Measurements from ENCODE around the gene CEACAM5.

Gene CEACAM5

GRCh38 chr19:41718761-41719160 lies 10.3 kb downstream of the CEACAM5 start:
- TF ChIP-seq CTCF (IDR thresholded peaks at IDR 0.05; ENCODE audit: control insufficient read depth, extremely low read depth, insufficient read depth) = no peak
- no peak overlapping the region for H3K4me3 ChIP-seq (ENCODE audit: low read depth, low read length)
- DNase-seq (ENCODE audit: low read depth) = no peak

DNA sequence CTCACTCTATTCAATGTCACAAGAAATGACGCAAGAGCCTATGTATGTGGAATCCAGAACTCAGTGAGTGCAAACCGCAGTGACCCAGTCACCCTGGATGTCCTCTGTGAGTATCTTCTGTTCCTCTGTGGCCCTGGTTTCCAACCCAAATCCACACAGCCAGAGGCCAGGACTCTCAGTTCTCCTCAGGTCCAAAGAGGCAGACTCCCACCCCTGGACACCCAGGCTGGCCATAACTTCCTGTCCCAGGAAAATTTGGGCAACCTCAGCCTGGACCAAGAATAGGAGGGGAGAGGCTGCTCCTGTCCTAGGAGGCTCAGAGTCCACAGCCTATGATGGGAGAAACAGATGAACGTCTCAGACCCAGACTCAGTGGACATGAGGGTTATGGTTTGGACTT lies 11.7 kb downstream of the CEACAM5 start:
- no peak for TF ChIP-seq CTCF (IDR thresholded peaks at IDR 0.05; ENCODE audit: control insufficient read depth, extremely low read depth, insufficient read depth)
- DNase-seq (ENCODE audit: low read depth) = no peak
- H3K4me3 ChIP-seq (ENCODE audit: low read depth, low read length) = no peak overlapping the region

GRCh38 chr19:41726493-41726892 lies 18.1 kb downstream of the CEACAM5 start:
- DNase-seq (ENCODE audit: low read depth) = no peak
- no peak for TF ChIP-seq CTCF (IDR thresholded peaks at IDR 0.05; ENCODE audit: control insufficient read depth, extremely low read depth, insufficient read depth)

GRCh38 chr19:41734156-41734555 lies 25.7 kb downstream of the CEACAM5 start:
- no peak overlapping the region for H3K4me3 ChIP-seq (ENCODE audit: low read depth, low read length)
- TF ChIP-seq CTCF (IDR thresholded peaks at IDR 0.05; ENCODE audit: control insufficient read depth, extremely low read depth, insufficient read depth) = no peak
- no peak for DNase-seq (ENCODE audit: low read depth)

More at GRCh38 chr19:41726493-41726892, 18.1 kb downstream of the CEACAM5 start:
- no peak overlapping the region for H3K4me3 ChIP-seq (ENCODE audit: low read depth, low read length)

DNA sequence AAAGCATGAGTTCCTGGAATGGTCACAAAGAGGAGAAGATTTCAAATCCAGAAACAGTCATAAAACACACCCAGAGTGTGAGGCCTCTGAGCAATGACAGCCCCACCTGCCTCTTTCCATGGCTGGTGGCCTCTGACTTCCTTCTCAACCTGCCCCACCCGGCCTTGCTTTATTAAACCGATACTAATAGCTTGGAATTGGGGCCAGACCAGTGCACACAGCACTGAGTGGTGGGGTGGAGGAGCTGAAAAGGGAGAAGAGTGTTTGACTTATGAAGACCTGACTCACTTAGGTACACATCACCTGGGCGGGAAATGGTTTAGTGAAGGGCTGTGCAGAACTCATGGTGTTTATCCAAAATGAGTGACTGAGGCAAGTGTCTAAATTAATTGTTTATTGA lies 26.2 kb downstream of the CEACAM5 start:
- H3K4me3 ChIP-seq (ENCODE audit: low read depth, low read length) = no peak overlapping the region
- no peak for TF ChIP-seq CTCF (IDR thresholded peaks at IDR 0.05; ENCODE audit: control insufficient read depth, extremely low read depth, insufficient read depth)
- no peak for DNase-seq (ENCODE audit: low read depth)

GRCh38 chr19:41735071-41735600 lies 26.7 kb downstream of the CEACAM5 start:
- H3K4me3 ChIP-seq (ENCODE audit: low read depth, low read length) = no peak overlapping the region
- DNase-seq (ENCODE audit: low read depth) = no peak
- no peak for TF ChIP-seq CTCF (IDR thresholded peaks at IDR 0.05; ENCODE audit: control insufficient read depth, extremely low read depth, insufficient read depth)

DNA sequence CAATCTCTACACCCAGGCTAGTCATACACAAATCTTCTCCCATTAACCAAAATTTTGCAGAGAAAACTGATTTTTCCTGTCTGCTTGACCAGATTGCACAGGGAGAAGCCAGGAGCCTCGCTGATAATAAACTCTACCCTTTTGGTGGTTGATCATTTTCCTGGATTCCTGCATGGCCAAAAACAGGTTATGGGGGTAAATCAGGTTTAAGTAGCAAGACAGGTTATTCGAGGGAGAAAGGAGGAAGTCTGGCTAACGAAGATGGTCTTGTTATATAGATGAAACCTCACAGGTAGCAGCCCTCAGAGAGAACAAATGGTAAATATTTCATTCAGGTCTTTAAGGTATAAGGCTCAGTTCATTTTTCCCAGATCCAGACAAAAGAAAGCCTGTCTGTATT lies 30.9 kb downstream of the CEACAM5 start:
- no peak overlapping the region for H3K4me3 ChIP-seq (ENCODE audit: low read depth, low read length)
- no peak for DNase-seq (ENCODE audit: low read depth)
- no peak for TF ChIP-seq CTCF (IDR thresholded peaks at IDR 0.05; ENCODE audit: control insufficient read depth, extremely low read depth, insufficient read depth)

Measured in LNCaP clone FGC (cell line).